Amniotic stem cell (primary cell): ENCODE data around the gene PRKAA2.
"Not testable (repeated sequence)": the region's sequence is repeated elsewhere in the genome, so short reads cannot be mapped to it uniquely, and the experiment has no call there.

Experiments used
- DNase-seq: peaks from one replicate; lab custom pipeline; 2025; lab: John Stamatoyannopoulos, UW

The PRKAA2 gene

DNA sequence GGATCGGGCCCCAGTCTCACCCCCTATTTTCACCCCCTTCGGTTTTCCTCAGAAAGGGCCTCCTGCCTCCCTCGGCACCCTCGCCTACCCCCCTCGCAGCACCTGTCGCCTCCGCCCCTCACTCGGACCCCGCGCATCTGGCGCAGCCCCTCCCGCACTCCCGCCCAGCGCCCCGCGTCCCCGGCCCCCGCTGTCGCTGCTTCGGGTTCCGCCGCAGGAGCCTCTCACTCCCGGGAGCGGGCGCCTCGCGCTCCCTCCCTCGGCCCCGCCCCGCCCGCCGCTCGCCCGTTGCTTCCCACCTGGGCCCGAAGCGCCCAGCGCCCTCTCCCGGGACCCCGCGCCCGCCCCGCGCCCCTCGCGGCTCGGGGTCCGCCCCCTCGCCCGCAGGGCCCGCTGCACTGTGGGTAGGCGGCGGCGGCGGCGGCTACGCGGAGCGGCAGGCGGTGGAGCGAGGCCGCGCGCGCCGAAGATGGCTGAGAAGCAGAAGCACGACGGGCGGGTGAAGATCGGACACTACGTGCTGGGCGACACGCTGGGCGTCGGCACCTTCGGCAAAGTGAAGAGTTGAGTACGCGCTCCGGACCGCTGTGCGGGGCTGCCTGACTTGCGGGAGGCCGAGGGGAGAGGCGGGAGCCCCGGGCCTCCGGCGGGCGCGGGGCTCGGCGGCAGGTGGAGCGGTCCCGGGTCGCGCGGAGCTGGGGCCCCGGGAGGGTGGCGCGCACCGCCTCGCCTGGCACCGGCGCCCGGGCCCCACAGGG is at the start of gene PRKAA2:
Gene PRKAA2 (plus strand): TSS at position 396 of the 758 bp plus-strand sequence. CDS start 74 bp downstream, at position 470.
- DNase-seq = no peak

DNA sequence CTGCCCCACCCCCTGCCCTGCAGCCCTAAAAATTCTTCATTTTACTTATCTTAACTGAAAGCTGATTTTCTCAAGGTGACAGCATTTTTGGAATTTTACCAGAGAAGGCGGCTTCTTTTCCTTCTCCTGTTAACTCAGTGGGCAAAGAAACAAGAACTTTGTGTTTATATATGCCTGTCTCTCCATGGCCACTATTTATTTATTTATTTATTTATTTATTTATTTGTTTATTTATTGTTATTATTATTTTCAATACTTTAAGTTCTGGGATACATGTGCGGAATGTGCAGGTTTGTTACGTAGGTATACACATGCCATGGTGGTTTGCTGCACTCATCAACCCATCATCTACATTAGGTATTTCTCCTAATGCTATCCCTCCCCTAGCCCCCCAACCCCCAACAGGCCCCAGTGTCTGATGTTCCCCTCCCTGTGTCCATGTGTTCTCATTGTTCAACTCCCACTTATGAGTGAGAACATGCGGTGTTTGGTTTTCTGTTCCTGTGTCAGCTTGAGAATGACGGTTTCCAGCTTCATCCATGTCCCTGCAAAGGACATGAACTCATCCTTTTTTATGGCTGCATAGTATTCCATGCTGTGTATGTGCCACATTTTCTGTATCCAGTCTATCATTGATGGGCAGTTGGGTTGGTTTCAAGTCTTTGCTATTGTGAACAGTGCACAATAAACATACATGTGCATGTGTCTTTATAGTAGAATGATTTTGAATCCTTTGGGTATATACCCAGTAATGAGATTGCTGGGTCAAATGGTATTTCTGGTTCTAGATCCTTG is 49.5 kb upstream of the PRKAA2 start:
- not testable (repeated sequence) for DNase-seq

- not testable (repeated sequence) for DNase-seq
These were observed 35.0 kb upstream of the PRKAA2 start for GRCh38 chr1:56610097-56610496.

- not testable (repeated sequence) for DNase-seq
These were observed 34.3 kb upstream of the PRKAA2 start for GRCh38 chr1:56610770-56611169.

GRCh38 chr1:56617141-56617540 is 28.0 kb upstream of the PRKAA2 start:
- no peak for DNase-seq

- DNase-seq = no peak
These were observed 19.2 kb upstream of the PRKAA2 start for GRCh38 chr1:56625819-56626440.

GRCh38 chr1:56626546-56626945 is 18.6 kb upstream of the PRKAA2 start:
- DNase-seq = no peak

DNA sequence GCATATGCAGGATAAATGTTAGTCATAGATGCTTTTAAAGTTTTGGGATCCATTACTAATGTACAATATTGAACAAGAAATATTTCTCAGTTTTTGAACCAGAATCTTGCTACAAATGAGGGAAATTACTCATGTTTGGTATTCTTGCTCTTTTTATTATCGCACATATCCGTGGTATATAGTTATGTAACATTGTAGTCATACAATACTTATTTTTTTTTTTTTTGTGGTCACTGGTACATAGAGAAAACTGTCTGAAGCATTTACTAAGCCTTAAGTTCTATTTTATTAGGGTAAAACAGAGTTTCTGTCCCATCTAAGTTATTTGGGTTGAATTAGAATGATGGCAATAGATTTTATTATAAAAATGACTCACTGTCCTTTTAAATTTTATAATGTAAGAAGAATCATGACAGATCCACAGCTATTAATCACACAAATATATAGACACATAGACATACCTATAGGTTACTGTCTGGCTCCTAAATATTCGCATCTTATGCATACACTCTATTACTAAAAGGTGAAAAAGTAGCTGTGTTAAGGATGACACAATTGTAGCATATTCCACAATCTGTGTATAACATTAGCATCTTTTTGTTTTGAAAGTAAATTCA is 18.0 kb upstream of the PRKAA2 start:
- no peak for DNase-seq

- no peak for DNase-seq
These were observed 17.5 kb upstream of the PRKAA2 start for GRCh38 chr1:56627636-56628039.

- no peak for DNase-seq
These were observed 14.3 kb upstream of the PRKAA2 start for GRCh38 chr1:56630786-56631185.

DNA sequence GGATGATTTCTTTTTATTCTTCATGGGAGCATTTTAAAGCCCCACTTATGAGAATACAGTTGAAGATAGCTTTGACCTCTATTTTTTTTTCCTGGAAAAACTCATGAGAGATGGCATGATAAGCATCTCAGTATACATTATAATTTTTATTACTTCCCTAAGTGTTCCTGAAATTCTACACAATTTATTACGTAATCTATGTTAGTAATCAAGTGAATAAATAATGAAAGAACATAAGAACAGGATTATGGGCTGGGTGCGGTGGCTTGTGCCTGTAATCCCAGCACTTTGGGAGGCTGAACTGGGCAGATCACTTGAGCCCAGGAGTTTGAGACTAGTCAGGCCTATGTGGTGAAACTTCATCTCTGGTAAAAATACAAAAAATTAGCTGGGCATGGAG is 13.2 kb upstream of the PRKAA2 start:
- no peak for DNase-seq

- DNase-seq = no peak
These were observed 10.1 kb upstream of the PRKAA2 start for GRCh38 chr1:56634981-56635380.

DNA sequence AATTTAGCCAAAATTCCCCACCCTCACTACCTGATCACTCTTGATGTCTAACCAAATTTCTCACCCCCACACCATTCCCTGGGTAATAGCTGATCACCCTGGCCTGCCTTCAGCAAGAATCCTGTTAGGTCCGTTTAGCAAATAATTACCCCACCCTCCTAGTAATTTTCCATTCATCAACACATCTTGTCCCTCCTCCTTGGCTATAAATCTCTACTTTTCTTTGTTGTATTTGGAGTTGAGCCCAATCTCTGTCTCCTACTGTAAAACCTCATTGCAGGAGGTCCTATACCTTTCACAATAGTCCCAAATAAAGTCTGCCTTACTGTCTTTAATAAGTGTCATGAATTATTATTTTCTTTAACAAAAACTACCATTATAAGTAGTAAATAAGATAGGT is 6.9 kb upstream of the PRKAA2 start:
- DNase-seq = no peak

DNA sequence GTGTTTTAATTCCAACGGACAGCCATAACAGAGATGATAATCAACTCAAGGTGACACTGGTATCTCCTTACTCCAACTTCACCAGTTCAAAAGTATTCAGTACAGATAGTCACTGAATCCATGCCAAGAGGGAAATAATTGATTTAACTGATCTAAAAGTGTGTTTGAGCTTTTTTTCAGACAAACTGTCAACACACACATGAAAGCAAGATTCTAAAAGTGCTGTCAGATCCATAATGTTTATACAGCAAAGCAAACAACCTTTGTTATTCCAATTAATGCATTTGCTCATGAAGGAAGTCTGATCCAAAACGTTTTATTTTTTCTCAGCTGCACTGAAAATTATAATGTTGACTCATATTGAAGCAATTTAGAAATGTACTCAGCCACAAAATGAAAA is 5.9 kb upstream of the PRKAA2 start:
- DNase-seq = no peak

GRCh38 chr1:56643661-56644060 is 1.5 kb upstream of the PRKAA2 start:
- no peak for DNase-seq

DNA sequence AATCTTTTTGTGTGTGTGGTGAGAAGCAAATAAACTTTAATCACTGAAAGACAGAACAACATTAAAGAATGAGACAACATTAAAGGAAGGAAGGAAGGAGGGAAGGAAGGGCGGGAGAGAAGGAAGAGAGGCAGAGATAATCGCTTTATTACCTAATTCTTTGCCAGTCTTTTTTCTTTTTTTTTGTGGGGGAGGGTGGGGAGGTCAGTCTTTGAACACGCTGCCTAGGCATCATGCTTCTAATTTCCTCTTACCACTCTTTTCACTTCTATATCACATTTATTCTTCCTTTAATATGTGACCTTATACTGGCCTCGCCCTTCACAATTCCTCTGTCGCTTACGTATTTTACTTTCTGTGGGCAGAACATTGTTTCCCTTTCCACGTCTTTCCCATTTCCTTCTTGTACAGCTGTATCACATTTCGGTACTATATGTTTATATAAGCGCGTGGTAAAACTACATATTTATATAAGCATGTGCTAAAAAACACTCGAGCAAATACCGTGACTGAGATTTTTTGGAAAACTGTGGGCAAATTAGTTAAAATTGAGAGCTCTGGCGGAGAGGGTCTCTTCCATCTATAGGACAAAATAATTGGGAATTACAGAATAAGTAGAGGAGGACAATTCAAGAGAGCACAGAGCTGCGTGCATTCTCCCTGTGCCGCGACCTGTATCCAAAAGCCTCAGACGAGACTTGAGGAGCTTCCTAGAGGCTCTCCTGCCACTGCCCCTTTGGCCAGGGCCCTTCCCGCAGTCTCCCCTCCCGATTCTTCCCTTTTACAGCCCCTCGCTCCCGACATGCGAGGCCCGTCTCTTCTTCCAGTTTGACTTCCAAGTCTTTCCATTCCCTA is 823 bp upstream of the PRKAA2 start:
- DNase-seq = no peak

DNA sequence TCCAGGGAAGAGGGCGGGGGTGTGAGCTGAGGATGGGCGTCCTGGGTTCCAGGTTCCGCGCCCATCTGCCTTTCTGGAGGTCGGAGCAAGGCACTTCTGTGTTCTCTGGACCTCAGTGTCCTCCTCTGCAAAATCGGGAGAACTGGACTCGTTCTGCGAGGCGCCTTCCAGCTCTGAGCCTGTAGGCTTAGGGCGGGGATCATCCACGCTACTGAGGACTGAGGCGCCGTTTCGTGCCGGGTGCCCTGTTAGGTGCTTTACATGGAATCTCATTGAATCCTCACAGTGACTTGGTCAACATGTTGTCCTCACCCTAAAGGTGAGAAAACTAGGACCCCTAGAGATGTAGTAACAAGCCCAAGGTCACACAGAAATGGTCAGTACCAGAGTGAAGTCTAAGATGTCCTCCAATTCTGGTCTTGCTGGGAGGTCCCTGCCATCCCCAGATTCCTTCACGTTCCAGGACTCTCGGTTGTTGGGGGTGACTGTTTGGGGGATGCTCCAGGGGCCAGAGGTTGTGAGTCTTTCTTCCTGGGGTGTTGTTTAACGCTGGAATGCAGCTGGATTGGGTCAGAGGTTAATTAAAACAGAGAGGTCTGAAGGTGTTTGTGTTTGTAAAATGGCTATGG is 677 bp downstream of the PRKAA2 start:
- no peak for DNase-seq

DNA sequence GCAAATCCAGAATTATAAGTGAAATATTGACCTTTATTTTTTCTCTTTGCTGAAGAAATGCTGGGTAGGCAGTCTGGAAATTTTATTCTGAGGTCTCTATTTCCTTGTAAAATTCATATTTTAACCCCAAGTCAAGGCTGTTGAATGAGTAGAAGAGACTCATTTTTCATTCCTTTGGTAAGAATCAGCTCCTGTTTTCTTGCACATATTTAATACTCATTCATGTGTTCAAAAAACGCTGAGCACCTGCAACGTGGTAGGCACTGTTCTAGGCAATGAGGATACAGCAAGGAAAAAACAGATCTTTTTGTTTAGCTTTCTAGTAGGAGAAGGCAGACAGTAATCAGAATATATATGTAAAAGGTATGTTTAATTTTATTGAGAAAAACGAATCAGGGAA is 1.5 kb downstream of the PRKAA2 start:
- no peak for DNase-seq

DNA sequence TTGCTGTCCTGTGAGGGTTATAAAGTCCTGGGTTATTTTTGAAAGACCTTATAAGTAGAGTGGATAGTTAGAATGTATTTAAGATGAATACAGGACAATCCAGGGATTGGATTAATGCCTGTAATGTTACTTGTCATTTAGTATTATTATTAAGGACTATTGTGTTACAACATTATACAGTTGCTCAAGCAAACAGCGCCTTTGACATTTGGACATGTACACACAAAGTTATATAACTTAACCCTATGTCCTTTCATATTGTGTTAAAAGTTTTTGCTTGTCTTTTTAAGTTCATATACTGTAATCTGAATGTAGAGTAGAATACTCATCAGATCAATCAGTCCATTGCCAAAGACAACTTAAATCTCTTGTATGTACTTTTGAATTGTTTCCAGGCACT is 2.0 kb downstream of the PRKAA2 start:
- no peak for DNase-seq

- no peak for DNase-seq
These were observed 3.4 kb downstream of the PRKAA2 start for GRCh38 chr1:56648546-56648945.
